SU-DHL-6 (cell line): Measurements from ENCODE around the gene DAG1.

Experiments
- EZH2phosphoT487 ChIP-seq: fragments of 200-600 bp; sonication (generic), shearing (Covaris generic); conservative IDR thresholded peaks from 2 replicates; pipeline ENCODE4 v1.6.1; 2018; ENCODE audit warnings: mild to moderate bottlenecking, antibody characterized with exemption, low read length, moderate library complexity, mixed read lengths
- TF ChIP-seq, protein P1 (sequence below): fragments of 200-600 bp; sonication (generic); IDR thresholded peaks from one replicate; pipeline ENCODE4 v1.5.1; 2017; ENCODE audit warnings: antibody characterized with exemption, mild to moderate bottlenecking, low read length, moderate library complexity; ENCODE audit not compliant: insufficient read depth, poor library complexity, severe bottlenecking

DNA sequence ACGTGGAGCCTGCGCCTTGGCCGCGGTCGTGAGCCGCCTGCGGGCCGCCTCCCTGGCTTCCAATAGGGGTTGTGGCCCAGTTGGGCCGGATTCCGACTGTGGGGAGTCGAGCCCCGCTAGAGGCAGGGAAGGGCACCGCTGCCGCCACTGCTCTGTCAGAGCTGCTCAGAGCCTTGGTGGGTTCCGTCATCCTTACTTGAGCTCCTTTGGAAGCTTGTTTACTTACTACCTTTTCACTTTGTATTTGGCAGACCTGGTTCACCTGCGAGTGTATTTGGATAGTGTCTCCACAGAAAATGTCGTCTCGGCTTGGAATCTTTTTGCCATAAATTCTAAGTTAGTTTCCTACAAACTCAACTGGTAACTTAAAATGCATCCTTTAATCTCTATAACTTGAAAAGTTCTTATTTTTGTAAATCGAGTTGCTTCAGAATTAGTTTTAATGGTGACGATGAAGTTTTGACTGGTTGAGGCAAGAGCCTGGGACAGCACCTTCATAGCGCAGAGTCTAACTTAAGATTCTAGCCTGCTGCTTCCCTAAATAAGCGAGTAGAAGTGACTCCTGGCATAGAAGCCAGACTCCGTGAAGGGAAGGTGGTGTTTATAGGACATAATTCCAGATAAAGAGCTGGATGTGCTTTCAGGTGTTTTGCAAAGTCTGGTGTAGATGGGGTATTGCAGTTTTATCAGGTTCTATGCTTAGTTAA is 800 bp downstream of the DAG1 start:
- TF ChIP-seq, protein P1, sequence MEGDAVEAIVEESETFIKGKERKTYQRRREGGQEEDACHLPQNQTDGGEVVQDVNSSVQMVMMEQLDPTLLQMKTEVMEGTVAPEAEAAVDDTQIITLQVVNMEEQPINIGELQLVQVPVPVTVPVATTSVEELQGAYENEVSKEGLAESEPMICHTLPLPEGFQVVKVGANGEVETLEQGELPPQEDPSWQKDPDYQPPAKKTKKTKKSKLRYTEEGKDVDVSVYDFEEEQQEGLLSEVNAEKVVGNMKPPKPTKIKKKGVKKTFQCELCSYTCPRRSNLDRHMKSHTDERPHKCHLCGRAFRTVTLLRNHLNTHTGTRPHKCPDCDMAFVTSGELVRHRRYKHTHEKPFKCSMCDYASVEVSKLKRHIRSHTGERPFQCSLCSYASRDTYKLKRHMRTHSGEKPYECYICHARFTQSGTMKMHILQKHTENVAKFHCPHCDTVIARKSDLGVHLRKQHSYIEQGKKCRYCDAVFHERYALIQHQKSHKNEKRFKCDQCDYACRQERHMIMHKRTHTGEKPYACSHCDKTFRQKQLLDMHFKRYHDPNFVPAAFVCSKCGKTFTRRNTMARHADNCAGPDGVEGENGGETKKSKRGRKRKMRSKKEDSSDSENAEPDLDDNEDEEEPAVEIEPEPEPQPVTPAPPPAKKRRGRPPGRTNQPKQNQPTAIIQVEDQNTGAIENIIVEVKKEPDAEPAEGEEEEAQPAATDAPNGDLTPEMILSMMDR = no peak
- TF ChIP-seq EZH2phosphoT487 = no peak
